OCI-LY1 (cell line): ENCODE measurements around the gene TSPAN32.

ENCODE experiments used
- CTCF ChIP-seq: fragments of 200-600 bp; sonication (generic), shearing (Covaris generic); IDR thresholded peaks from 2 replicates; pipeline ENCODE4 v1.5.1; 2017; ENCODE audit warnings: mild to moderate bottlenecking, antibody characterized with exemption, low read length, moderate library complexity, mixed read lengths
- EZH2 ChIP-seq: fragments of 200-600 bp; sonication (generic), shearing (Covaris generic); IDR thresholded peaks from 2 replicates; pipeline ENCODE4 v1.8.0; 2017; ENCODE audit warnings: borderline replicate concordance, mixed run types, mild to moderate bottlenecking, antibody characterized with exemption, low read length, moderate library complexity, mixed read lengths

- TF ChIP-seq CTCF, result no peak
- TF ChIP-seq EZH2, result no peak
Measured at GRCh38 chr11:2342981-2343380, 41.2 kb downstream of the TSPAN32 start.
